Colon (tissue), 2 donors: ENCODE results near the gene RUFY3.
"Not testable (repeated sequence)": the region's sequence is repeated elsewhere in the genome, so short reads cannot be mapped to it uniquely, and the experiment has no call there.

Source experiments
- FAIRE-seq: peaks from 2 replicates; lab custom pipeline; 2012; peaks lifted over from hg19 to GRCh38; lab: Jason Lieb, UNC
- donor health status: control.
- donor health status: control.

The RUFY3 gene

DNA sequence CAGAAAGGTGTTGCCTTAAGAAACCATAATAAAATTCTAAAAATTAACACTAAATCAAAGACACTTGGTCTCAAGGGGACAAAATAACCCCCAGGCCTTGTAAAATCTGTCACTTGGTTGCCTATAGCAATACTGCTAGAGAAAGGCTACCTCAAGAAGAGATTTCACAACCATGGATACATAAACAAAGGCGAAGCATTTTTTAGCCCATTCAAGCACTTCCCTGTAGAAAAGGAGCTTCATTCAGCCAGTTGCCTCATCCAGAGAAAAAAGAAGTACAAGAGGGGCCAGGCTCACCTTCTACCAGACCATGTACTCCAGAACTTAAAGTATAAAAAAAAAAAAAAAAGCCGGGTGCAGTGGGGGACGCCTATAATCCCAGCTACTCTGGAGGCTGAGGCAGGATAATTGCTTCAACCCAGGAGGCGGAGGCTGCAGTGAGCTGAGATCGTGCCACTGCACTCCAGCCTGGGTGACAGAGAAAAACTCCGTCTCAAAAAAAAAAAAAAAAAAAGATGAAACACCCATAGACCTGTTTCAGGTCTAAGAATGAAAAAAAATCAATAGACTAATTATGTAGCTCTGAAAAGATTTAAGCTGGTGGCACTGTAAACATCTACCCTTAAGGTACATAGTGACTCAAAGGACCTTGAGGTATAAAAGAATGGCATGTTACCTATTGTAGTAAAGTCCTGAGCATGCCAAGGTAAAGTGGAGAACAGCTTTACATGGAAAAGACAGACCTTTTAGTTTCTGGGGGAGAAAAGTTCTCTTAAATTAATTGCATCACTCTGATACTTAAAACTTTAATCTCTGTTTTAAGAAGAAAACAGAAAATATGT, 18.0 kb downstream of the RUFY3 start:
- no peak for FAIRE-seq

DNA sequence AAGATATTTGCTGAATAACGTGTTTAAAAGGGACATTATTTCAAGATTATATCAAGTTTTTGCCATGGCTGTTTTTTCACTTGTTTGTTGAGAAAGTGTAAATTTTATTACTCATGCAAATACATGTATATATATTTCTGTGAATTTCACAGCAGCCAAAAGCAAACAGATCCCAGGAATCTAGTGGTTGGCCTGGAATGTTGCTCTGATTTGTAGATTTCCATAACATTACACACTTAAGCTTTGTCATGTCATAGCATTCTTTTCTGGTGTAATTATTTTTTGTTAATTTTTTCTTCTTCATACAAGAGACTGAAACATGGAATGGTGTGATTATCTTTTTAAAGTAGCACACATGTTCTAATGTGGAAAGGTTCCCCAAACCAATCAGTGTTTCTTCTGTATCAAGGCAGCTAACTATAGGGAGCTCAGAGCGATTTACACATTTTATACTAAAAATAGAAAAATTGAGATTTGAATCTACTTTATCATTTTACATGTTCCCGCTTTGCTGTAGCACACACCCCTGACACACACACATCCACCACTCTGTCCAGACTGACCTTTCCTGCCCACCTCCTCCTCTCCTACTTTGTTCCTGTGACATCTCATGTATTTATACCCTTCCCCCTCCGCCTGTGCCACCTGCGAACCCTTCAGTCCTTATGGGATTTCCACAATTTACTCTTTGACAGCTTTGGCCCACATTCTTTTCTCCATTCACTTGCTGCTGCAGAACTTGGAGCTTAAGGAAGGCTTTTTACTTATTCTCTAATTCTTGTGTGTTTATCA, 20.3 kb downstream of the RUFY3 start:
- FAIRE-seq: no peak

DNA sequence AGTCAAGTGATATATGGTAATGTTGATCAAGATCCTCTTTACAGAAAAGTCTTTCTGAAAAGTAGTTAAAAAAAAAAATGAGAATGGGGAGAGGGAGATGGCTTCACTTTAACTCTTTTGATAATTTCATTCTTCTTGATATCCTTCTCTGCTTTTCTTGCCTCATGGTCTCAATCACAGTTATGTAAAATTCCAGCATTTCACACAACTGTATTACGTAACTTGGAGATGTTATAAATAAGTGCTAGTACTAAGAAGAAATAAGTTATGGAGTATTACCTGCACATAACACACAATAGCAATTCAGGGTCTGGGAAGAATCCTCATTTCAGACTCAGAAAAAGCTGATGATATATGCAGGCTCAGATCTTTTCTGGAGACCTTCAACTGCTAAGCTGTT, 22.0 kb downstream of the RUFY3 start:
- no peak for FAIRE-seq

DNA sequence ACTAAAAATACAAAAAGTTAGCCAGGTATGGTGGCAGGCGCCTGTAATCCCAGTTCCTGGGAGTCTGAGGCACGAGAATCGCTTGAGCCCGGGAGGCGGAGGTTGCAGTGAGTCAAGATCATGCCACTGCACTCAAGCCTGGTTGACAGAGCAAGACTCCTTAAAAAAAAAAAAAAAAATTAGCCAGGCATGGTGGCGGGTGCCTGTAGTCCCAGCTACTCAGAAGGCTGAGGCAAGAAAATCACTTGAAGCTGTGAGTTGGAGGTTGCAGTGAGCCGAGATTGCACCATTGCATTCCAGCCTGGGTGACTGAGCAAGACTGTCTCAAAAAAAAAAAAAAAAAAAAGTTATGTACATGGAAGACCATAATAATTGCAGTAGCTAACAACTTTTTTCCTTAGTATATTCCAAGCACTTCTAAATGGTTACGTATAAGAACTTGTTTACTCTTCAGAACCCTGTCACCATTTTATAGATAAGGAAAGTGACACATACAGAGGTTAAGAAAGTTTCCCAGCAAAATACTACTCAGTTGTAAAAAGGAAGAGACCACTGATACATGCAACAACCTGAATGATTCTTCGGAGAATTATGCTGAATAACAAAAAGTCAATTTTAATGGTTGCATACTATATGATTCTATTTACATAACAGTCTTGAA, 24.5 kb downstream of the RUFY3 start:
- no peak for FAIRE-seq

DNA sequence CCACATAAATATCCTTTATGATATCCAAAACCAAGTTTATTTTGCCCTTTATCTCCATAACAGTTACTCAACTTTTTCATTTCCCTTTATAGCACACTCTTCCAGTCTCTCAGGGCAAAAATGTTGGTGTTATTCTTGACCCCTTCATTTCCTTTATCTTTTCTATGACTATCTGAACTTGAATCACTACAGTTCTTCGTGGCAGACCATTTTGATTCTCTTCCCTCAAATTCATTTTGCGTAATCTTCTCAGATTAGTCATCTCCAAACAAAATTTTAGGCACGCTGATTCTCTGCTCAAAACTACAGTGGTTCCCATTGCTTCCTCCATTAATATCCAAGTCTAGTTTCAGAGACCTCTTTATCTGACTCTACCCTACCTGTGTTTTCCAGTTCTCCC, 26.1 kb downstream of the RUFY3 start:
- no peak for FAIRE-seq

DNA sequence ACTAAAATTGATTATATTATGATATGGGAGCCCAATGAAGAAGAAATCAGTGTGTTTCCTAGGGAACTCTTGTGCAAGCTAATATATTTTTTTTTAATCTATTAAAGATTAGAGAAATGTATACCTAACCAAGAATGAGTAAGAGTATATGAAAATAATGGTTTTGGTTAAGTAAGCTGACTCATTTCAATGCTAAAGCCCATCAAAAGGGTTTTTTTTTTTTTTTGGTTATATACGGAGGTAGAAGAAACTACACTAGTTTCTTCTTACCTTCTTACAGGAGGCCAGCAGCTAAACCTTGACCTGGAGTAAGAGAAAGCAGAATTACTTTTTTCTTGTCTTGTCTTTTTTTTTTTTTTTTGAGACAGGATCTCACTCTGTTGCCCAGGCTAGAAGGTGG, 27.5 kb downstream of the RUFY3 start:
- no peak for FAIRE-seq

DNA sequence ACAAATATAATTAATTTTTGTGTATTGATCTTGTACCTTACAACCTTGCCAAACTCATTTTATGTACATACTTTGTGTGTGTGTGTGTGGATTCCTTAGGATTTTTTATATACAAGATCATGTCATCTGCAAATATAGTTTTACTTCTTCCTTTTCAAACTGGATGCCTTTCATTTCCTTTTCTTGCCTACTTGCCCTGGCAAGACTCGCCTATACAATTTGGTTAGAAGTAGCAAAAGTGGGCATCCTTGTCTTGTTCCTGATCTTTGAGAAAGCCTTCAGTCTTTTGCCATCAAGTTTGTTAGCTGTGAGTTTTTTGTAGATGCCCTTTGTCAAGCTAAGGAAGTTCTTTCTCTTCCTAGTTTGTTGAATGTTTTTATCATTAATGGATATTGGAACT, 30.5 kb downstream of the RUFY3 start:
- FAIRE-seq: no peak

DNA sequence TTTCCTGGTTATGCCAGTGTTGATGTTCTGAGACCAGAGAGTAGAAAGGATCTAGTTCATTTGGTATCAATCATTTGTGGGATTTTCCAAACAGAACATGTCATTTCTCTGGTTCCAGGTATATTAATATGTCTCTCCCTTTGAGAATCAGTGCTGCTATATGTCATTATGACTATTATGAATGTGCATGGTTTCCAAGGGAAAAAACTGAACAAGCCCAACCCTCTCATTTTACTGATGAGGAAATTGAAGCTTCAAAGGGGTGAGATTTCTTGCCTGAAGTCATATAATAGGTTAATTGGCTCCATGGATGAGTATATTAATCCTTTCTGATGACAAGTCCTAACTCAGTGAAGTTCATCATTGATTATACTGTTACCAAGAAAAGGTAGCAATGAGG, 31.9 kb downstream of the RUFY3 start:
- no peak for FAIRE-seq

DNA sequence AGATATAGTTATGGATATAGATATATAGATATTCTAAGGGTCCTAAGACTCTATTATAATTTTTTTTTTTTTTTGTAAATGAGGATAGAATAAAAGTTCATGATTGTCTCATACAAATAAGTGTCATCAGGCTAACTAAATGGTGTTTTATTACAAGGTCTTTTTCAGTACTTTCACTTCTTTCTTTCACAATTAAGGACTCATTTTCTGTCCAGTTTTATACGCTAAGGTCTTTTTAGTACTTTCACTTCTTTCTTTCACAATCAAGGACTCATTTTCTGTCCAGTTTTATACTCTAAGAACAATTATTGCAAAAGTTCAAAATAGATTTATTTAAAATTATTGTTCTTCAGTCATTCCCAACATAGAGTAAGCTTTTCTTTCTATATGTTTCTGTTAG, 32.7 kb downstream of the RUFY3 start:
- no peak for FAIRE-seq

DNA sequence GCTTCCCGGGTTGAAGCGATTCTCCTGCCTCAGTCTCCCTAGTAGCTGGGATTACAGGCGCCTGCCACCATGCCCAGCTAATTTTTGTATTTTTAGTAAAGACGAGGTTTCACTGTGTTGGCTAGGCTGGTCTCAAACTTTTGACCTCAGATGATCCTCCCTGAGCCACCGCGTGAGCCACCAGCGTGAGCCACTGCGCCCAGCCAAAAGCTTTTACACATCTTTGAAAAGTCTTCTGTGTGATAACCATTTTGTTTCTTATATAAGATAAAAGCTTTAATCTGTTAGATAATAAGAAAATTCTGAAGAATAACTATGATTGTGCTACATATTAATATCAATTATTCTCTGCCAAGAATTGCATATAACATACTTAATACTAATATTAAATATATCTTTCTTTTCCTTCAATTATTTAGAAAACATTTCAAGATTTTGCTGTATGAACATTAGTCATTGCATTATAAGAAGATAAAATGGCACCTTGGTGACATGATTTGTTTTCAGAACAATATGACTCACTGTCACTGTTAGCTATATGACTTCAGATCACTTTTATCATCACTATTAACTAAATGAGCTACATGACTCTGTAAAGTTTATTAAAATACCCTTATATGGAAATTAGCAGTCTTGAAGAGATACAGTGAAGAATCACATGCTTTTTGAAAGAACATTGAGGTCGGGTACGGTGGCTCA, 33.4 kb downstream of the RUFY3 start:
- no peak for FAIRE-seq

DNA sequence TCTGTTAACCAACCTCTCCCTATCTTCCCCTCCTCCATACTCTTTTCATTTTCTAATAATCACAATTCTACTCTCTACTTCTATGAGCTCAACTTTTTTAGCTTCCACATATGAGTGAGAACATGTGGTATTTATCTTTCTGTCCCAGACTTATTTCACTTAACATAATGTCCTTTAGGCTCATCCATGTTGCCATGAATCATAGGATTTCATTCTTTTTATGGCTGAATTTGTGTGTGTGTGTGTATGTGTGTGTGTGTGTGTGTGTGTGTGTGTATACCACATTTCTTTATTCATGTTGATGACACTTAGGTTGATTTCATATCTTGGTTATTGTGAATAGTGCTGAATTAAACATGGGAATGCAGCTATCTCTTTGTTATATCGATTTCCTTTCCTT, 37.4 kb downstream of the RUFY3 start:
- FAIRE-seq: no peak

DNA sequence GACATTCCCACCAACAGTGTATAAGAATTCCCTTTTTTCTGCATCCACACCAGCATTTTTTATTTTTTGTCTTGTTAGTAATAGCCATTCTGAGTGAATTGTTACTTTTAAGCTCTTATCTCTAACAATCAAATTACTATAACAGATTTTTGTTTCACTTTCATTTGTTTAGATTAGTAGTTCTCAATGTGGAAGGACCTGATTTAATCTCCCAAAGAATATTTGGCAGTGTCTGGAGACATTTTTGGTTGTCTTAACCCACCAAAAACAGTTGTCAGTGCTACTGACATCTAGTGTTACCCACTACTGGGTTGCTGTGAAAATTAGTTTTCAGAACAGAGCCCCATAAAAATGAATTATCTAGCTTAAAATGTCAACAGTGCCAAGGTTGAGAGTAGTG, 37.9 kb downstream of the RUFY3 start:
- FAIRE-seq: no peak

DNA sequence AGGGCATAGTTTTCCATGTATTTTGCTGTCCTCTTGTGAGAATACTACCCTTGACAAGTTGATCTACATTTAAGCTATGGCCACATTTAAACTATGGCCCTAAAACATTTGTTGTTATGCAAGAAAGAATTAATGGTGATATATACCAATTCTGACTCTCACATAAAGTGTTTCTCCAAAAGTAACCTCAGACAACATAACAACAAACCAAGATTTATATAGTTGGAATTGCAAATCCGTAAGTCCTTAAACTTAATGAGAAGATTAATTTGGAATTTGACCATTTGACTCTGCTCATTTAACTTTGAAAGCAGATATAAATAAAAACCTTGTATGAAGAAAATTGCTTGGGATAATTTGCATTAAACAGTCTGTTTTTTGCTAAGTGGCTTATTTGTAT, 38.9 kb downstream of the RUFY3 start:
- no peak for FAIRE-seq

DNA sequence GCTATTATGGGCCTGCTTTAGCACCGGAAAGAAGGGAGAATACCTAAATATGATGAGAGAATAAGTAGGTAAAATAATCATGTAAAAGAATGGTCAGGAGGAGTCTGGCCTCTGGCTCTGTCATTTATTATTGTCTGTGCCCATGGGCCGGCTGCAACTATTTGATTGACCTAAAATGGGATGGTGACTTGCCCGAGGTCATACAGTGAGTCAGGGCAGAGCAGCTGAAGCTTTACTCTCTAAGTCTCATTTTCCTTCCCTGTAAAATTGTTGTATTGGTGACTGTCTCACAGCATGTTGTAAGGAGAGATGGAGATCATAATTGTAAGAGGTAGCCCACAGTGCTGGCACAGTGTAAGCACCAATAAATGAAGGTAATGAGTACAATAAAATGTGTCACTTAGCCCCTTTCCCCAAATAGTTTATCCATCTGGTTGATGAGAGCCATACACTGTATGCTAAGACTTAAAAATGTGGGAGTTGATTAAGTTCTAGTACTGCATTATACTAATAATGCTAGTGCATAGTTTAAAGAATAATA, 39.6 kb downstream of the RUFY3 start:
- no peak for FAIRE-seq

DNA sequence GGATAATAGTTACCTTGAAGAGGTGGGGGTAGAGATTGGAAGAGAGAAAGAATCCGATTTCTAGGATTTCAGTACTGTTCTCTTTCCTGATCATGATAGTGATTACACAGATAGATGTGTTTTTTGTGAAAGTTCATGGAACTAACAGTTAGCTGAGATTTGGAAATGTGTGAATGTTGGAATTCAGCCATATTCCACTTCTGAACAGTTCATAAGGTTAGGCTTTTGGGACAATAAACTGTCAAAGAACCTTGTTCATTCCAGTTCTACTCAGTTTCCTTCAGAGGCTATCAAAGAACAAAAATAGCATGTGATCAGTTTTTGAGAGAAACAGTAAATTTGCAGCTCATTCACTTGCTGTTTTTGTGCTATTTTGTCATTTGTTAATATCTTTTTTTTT, 43.6 kb downstream of the RUFY3 start:
- no peak for FAIRE-seq

DNA sequence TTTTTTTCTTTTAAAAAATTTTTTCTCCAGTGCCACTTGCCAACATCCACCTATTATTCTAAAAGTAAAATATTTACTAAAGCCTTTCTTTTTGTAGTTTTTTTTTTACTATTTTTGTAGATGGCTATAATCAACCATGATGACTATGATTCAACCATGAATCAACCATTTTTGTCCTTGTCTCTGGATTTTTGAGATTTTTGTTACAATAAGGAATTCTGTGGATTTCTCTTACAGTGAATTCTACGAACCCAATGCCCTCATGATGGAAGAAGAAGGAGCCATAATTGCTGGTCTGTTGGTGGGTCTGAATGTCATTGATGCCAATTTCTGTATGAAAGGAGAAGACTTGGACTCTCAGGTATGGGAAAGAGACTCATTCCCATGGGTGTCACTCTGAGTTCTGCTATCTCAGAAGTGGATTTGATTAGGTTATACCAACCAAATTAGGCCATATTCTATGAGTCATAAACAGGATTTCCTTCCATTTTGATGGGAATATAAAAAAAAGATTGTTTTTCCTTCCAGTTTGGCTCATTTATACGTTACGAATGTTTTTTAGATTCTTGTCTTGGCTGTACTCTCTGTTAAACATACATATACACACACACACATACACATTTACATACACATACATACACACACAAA, 46.7 kb downstream of the RUFY3 start:
- FAIRE-seq: no peak

DNA sequence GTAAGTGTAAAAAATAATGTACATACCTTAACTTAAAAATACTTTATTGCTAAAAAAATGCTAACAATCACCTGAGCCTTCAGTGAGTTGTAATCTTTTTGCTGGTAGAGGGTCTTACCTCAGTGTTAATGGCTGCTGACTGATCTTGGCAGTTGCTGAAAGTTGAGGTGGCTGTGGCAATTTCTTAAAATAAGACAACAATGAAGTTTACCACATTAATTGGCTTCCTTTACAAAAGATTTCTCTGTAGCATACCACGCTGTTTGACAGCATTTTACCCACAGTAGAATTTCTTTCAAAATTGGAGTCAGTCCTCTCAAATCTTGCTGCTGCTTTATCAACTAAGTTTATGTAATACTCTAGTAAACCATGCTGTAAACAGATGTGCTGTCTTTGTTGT, 47.6 kb downstream of the RUFY3 start:
- FAIRE-seq: not testable (repeated sequence)

DNA sequence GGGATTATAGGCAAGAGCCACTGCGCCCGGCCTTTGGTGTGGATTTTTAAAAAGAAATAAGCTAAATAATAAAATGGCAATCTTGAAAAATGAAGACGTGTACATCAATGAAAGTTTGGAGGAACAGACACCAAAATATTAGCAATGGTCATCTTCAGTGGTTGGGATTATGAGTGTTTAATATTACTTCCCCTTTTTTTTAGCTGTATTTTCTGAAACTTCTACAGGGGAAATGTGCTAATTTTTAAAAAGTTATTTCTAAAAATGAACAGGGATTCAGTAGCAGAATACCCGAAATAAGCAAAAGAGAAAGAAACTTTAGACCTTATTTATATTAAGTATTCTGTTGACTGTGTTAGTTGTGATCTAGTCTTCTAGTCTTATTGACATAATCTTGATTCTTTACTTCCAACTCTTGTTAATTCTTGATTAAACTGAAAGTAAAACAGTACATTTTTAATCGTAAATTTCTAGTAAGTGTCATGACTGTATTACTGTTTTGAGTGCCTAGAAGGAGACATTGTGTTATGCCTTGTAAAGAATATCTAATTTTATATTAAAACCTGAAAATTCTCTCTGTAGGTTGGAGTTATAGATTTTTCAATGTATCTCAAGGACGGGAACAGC, 51.3 kb downstream of the RUFY3 start:
- FAIRE-seq: no peak

DNA sequence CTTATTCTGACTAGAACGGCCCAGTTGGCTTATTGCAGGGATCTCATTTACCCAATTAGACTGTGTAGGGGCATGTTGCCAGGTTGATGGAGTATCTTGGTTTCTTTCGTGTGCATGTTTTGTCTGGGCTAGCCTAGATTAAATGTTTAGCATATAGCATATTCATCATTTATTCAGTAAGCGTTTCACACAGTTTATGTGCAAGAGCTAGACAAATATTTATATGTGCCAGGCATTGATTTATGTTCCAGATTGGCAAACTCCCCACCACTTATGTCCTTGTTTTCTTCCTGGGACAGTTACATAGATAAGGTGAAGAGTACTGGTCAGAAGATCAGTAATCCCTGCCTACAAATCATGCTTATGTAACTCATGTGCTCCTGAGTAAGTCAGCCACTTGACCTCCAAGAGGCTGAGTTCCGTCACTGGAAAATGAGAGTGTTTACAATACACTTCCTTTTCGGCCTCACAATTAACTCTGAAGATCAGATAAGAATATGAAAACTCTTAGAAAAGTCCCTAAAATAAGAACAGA, 57.2 kb downstream of the RUFY3 start:
- FAIRE-seq: no peak

DNA sequence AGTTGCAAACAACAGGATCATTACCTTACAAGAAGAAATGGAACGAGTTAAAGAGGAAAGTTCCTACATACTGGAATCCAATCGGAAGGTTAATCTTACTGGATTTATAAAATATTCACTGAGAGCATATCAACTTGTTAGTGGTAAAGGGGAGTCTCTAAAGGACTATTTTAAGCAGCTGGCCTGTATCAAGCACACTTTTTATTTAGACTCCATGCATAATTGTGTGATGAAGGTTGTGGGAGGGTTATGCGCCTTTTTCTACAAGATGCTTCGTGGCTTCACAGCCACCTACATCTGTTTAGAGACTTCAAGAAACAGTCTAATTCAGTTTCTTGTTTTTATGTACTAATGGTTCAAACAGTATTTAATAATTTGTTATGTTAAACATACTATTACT, 61.3 kb downstream of the RUFY3 start:
- FAIRE-seq: no peak

DNA sequence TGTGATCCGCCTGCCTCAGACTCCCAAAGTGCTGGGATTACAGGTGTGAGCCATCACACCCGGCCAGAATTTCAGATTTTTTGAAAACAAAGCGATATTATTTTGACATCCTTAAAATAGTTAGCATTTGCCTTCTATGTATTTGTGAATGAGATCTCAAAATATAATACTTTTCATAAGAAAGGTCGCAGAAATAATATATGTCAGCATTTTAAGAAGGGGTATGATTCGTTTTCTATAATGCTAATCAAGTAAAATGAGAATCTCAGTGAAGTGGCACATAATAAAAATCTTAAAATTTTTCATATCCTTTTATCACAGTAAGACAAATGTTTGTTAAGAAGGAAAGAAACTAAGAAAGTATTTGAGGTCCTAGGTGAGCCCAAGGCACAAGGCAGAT, 65.7 kb downstream of the RUFY3 start:
- no peak for FAIRE-seq
